ENCODE results near the gene PAQR6. TPM values are rescaled to one million over a fixed set of nuclear protein-coding genes. Genes with fewer than 3 reads are reported as not detected.

PAQR6 gene
- polyA plus RNA-seq, 1 donor from 2014 or later, result 16.8 TPM

DNA sequence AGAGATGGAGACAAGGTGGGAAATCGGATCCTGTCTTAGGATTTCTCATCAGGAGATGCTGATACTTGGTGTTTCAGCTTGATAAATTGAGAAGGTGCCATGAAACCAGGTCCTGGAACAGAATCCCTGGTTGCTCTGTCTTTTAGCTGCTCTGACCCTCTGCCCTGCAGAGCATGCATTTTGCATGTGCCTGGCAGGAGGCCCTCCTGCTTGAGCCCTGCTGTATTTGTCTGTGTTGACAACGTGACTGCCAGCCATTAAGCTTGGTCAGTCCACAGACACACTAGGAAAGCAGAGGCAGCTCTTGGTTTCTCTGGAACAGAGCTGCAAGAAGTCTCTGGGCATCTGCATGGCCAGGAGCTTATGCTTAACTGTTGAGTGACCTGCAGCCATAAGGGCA is 51.4 kb downstream of the PAQR6 start:
- H3K4me2 ChIP-seq (ENCODE audit: low read length), result no peak overlapping the region
- H3F3A ChIP-seq (ENCODE audit: insufficient read depth, low read length, poor library complexity, severe bottlenecking), result peaks cover 3% of the 10 kb centered on the region
- no peaks in the 10 kb centered on the region for H3K27me3 ChIP-seq (ENCODE audit: insufficient read depth, low read depth, low read length)
- H3K9ac ChIP-seq (ENCODE audit: low read length), result no peak overlapping the region
- no peaks in the 10 kb centered on the region for H4K20me1 ChIP-seq (ENCODE audit: insufficient read depth)
- H2AFZ ChIP-seq (ENCODE audit: low read depth, low read length), result no peak overlapping the region
- TF ChIP-seq, protein P1, sequence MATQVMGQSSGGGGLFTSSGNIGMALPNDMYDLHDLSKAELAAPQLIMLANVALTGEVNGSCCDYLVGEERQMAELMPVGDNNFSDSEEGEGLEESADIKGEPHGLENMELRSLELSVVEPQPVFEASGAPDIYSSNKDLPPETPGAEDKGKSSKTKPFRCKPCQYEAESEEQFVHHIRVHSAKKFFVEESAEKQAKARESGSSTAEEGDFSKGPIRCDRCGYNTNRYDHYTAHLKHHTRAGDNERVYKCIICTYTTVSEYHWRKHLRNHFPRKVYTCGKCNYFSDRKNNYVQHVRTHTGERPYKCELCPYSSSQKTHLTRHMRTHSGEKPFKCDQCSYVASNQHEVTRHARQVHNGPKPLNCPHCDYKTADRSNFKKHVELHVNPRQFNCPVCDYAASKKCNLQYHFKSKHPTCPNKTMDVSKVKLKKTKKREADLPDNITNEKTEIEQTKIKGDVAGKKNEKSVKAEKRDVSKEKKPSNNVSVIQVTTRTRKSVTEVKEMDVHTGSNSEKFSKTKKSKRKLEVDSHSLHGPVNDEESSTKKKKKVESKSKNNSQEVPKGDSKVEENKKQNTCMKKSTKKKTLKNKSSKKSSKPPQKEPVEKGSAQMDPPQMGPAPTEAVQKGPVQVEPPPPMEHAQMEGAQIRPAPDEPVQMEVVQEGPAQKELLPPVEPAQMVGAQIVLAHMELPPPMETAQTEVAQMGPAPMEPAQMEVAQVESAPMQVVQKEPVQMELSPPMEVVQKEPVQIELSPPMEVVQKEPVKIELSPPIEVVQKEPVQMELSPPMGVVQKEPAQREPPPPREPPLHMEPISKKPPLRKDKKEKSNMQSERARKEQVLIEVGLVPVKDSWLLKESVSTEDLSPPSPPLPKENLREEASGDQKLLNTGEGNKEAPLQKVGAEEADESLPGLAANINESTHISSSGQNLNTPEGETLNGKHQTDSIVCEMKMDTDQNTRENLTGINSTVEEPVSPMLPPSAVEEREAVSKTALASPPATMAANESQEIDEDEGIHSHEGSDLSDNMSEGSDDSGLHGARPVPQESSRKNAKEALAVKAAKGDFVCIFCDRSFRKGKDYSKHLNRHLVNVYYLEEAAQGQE (IDR thresholded peaks at IDR 0.05; ENCODE audit: borderline replicate concordance), result no peak
- TF ChIP-seq SMC3 (conservative IDR thresholded peaks at IDR 0.05; ENCODE audit: poor library complexity) (no peak), RAD21 (conservative IDR thresholded peaks at IDR 0.05) (no peak), POLR2AphosphoS5 (IDR thresholded peaks at IDR 0.05) (no peak), MXI1 (conservative IDR thresholded peaks at IDR 0.05; ENCODE audit: poor library complexity, severe bottlenecking) (no peak), TAF1 (IDR thresholded peaks at IDR 0.05; ENCODE audit: low read depth) (no peak), EZH2 (IDR thresholded peaks at IDR 0.05; ENCODE audit: borderline replicate concordance, insufficient read depth, low read length, poor library complexity, severe bottlenecking) (no peak), EP300 (conservative IDR thresholded peaks at IDR 0.05; ENCODE audit: poor library complexity, severe bottlenecking) (no peak)
- TF ChIP-seq, protein P2, sequence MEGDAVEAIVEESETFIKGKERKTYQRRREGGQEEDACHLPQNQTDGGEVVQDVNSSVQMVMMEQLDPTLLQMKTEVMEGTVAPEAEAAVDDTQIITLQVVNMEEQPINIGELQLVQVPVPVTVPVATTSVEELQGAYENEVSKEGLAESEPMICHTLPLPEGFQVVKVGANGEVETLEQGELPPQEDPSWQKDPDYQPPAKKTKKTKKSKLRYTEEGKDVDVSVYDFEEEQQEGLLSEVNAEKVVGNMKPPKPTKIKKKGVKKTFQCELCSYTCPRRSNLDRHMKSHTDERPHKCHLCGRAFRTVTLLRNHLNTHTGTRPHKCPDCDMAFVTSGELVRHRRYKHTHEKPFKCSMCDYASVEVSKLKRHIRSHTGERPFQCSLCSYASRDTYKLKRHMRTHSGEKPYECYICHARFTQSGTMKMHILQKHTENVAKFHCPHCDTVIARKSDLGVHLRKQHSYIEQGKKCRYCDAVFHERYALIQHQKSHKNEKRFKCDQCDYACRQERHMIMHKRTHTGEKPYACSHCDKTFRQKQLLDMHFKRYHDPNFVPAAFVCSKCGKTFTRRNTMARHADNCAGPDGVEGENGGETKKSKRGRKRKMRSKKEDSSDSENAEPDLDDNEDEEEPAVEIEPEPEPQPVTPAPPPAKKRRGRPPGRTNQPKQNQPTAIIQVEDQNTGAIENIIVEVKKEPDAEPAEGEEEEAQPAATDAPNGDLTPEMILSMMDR (IDR thresholded peaks at IDR 0.05; ENCODE audit: poor library complexity, severe bottlenecking), result no peak
- no peaks in the 10 kb centered on the region for H3K36me3 ChIP-seq (ENCODE audit: insufficient read depth, low read length)
- H3K27ac ChIP-seq (ENCODE audit: low read length), result no peak overlapping the region
- H3K9me3 ChIP-seq (ENCODE audit: low read length), result no peaks in the 10 kb centered on the region
- no peaks in the 10 kb centered on the region for H3K9me2 ChIP-seq (ENCODE audit: insufficient read depth, low read length)
- H3K4me3 ChIP-seq (ENCODE audit: low read length), result peak overlapping the region; percentile 13
- peaks cover 38% of the 10 kb centered on the region for H3K79me2 ChIP-seq (replicated peaks; ENCODE audit: insufficient read depth, low read length)

DNA sequence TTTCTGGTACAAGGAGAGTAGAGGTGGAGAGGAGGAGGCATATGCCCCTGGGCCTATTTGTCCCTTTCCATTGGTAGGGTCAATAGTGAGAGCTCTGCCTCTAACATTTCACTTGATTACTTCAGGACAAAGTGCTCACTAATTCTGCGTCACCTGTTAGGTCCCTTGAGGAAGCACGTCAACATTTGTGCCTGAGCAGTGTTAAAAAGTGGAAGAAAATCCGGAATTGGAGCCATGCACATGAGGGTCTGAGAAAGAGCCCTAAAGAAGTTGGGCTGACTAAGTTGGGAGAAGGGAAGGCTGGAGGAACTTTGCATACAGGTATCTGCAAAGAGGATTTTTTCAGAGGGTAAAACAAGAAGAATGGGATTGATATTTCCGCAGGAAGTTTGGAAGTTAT is 52.0 kb downstream of the PAQR6 start:
- H3K4me2 ChIP-seq (ENCODE audit: low read length), result no peak overlapping the region
- no peak overlapping the region for H3K9ac ChIP-seq (ENCODE audit: low read length)
- peak overlapping the region; percentile 85 for H3K4me3 ChIP-seq (ENCODE audit: low read length)

DNA sequence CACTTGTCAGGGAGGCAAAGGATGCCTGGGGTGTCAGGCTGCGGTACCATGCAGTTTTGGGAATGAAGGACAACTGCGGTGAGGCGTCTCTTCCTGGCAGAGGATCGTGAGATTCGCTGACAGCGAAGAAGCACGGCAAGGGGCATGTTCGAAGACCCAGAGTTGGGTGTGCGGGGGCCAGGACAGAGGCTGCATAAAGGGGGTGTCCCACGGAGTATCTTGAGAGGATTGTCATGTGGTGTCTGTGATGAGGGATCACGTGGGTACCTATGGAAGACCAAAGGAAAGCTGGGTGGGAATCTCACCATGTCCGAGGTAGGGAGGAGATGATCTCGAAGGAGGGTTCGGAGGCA is 53.6 kb downstream of the PAQR6 start:
- Histone ChIP-seq H3K79me2 (replicated peaks; ENCODE audit: insufficient read depth, low read length) (peaks cover 38% of the 10 kb centered on the region), H2AFZ (ENCODE audit: low read depth, low read length) (peak overlapping the region; percentile 74)

More for the DNA sequence above, 52.0 kb downstream of the PAQR6 start:
- no peaks in the 10 kb centered on the region for H3K9me3 ChIP-seq (ENCODE audit: low read length)
- H3K27ac ChIP-seq (ENCODE audit: low read length), result no peak overlapping the region
- H4K20me1 ChIP-seq (ENCODE audit: insufficient read depth), result no peaks in the 10 kb centered on the region
- no peaks in the 10 kb centered on the region for H3K9me2 ChIP-seq (ENCODE audit: insufficient read depth, low read length)
- H2AFZ ChIP-seq (ENCODE audit: low read depth, low read length), result no peak overlapping the region
- H3K27me3 ChIP-seq (ENCODE audit: insufficient read depth, low read depth, low read length), result no peaks in the 10 kb centered on the region
- peaks cover 38% of the 10 kb centered on the region for H3K79me2 ChIP-seq (replicated peaks; ENCODE audit: insufficient read depth, low read length)
- TF ChIP-seq SMC3 (conservative IDR thresholded peaks at IDR 0.05; ENCODE audit: poor library complexity) (no peak), RAD21 (conservative IDR thresholded peaks at IDR 0.05) (no peak)
- H3F3A ChIP-seq (ENCODE audit: insufficient read depth, low read length, poor library complexity, severe bottlenecking), result peaks cover 3% of the 10 kb centered on the region
- H3K36me3 ChIP-seq (ENCODE audit: insufficient read depth, low read length), result no peaks in the 10 kb centered on the region

More for the DNA sequence above, 53.6 kb downstream of the PAQR6 start:
- Histone ChIP-seq H3K27ac (ENCODE audit: low read length) (peak overlapping the region; percentile 87), H3K4me3 (ENCODE audit: low read length) (peak overlapping the region; percentile 85), H3K9me3 (ENCODE audit: low read length) (no peaks in the 10 kb centered on the region), H4K20me1 (ENCODE audit: insufficient read depth) (no peaks in the 10 kb centered on the region), H3F3A (ENCODE audit: insufficient read depth, low read length, poor library complexity, severe bottlenecking) (peaks cover 3% of the 10 kb centered on the region), H3K4me2 (ENCODE audit: low read length) (peak overlapping the region; percentile 90), H3K9me2 (ENCODE audit: insufficient read depth, low read length) (no peaks in the 10 kb centered on the region), H3K27me3 (ENCODE audit: insufficient read depth, low read depth, low read length) (no peaks in the 10 kb centered on the region), H3K9ac (ENCODE audit: low read length) (peak overlapping the region; percentile 84), H3K36me3 (ENCODE audit: insufficient read depth, low read length) (no peaks in the 10 kb centered on the region)
- TF ChIP-seq TAF1 (IDR thresholded peaks at IDR 0.05; ENCODE audit: low read depth), result peak; percentile 39
- TF ChIP-seq, protein P1 (IDR thresholded peaks at IDR 0.05; ENCODE audit: borderline replicate concordance), result peak; percentile 28
- TF ChIP-seq SMC3 (conservative IDR thresholded peaks at IDR 0.05; ENCODE audit: poor library complexity), result no peak

Data from neural cell (in vitro differentiated cells).